HepG2 (cell line): ENCODE measurements around the gene GTF2F1. TPM values are rescaled to one million over a fixed set of nuclear protein-coding genes. Genes with fewer than 3 reads are reported as not detected.

Source experiments
- ATAC-seq: fragments of 200-7000 bp; cut with Tn5 transposase; 3 replicates; pipeline ENCODE4 v1.9.1; 2020; ENCODE audit warnings: mild to moderate bottlenecking, moderate library complexity
- BruUV-seq: library from RNA; stranded (reverse); fragments of 400-500 nt; replicated peaks from 2 replicates; lab custom pipeline; 2021; lab: Mats Ljungman, UMichigan
- CTCF ChIA-PET: fragments of 300-600 bp; formaldehyde crosslinking; extraction: SDS; loops from one replicate; lab custom pipeline; 2021; ENCODE audit warnings: low total read pairs, inconsistent platforms, low intra/inter-chr PET ratio; lab: Yijun Ruan, JAX
- POLR2A ChIA-PET: fragments of 350-600 bp; sonication (Branson Sonifier 250); formaldehyde crosslinking; loops from one replicate; lab custom pipeline; 2020; ENCODE audit warnings: antibody characterized with exemption, inconsistent platforms; lab: Yijun Ruan, JAX
- DNase-seq: peaks from one replicate; pipeline ENCODE4 v3.0.0-alpha.2; 2015; ENCODE audit warnings: low spot score
- FAIRE-seq: peaks from 3 replicates; lab custom pipeline; 2011; peaks lifted over from hg19 to GRCh38; lab: Jason Lieb, UNC
- H2AFZ ChIP-seq: one replicate; pipeline ENCODE4 v1.6.1; 2011; ENCODE audit warnings: low read length, inconsistent platforms
- H3K27ac ChIP-seq: fragments of 300-600 bp; 3 replicates; pipeline ENCODE4 v1.8.0; 2011; ENCODE audit warnings: mixed run types, mild to moderate bottlenecking, mixed read lengths, low read length, inconsistent platforms; ENCODE audit not compliant: insufficient read depth; ENCODE audit errors: extremely low read length
- H3K27me3 ChIP-seq, 2 experiments: fragments of 200-600 bp in 1 of 2; 2 replicates in 1 of 2; 3 replicates in 1 of 2; pipeline versions ENCODE4 v1.6.0 to v1.8.0; 2011; ENCODE audit warnings: low read length in 2 of 2, mild to moderate bottlenecking in 2 of 2, moderate library complexity in 2 of 2, inconsistent platforms in 1 of 2; ENCODE audit not compliant: insufficient read depth in 2 of 2, control insufficient read depth in 1 of 2
- H3K36me3 ChIP-seq, 2 experiments: fragments of 200-600 bp in 1 of 2; replicated peaks in 1 of 2; 2 replicates in 1 of 2; 3 replicates in 1 of 2; pipeline versions ENCODE4 v1.5.1 to v1.8.0; 2011; ENCODE audit warnings: low read length in 2 of 2, inconsistent platforms in 1 of 2; ENCODE audit not compliant: insufficient read depth in 2 of 2, control insufficient read depth in 1 of 2
- H3K4me1 ChIP-seq: 2 replicates; pipeline ENCODE4 v1.5.1; 2012; ENCODE audit warnings: low read length, inconsistent platforms; ENCODE audit not compliant: insufficient read depth
- H3K4me2 ChIP-seq: 2 replicates; pipeline ENCODE4 v1.6.0; 2011; ENCODE audit warnings: low read depth, low read length, inconsistent platforms
- H3K4me3 ChIP-seq, 3 experiments: fragments of 200-600 bp in 1 of 3; sonication (generic), shearing (Covaris generic) in 1 of 3; replicated peaks in 1 of 3; 2 replicates each; pipeline ENCODE4 v1.5.1; 2011 to 2016; ENCODE audit warnings: low read length in 3 of 3, inconsistent platforms in 2 of 3, low read depth in 2 of 3, mild to moderate bottlenecking in 2 of 3, control low read depth in 1 of 3, mixed read lengths in 1 of 3; ENCODE audit not compliant: insufficient read depth in 1 of 3
- H3K79me2 ChIP-seq: one replicate; pipeline ENCODE4 v1.6.1; 2011; ENCODE audit warnings: low read length, inconsistent platforms; ENCODE audit not compliant: insufficient read depth
- H3K9ac ChIP-seq: 2 replicates; pipeline ENCODE4 v1.6.0; 2011; ENCODE audit warnings: mild to moderate bottlenecking, low read depth, low read length, inconsistent platforms; ENCODE audit not compliant: insufficient read depth
- H3K9me3 ChIP-seq: 2 replicates; pipeline ENCODE4 v1.5.1; 2012; ENCODE audit warnings: mild to moderate bottlenecking, low read length
- H4K20me1 ChIP-seq: 2 replicates; pipeline ENCODE4 v1.6.0; 2011; ENCODE audit warnings: inconsistent platforms, mild to moderate bottlenecking, low read length, moderate library complexity; ENCODE audit not compliant: insufficient read depth
- CENPT ChIP-seq: sonication (generic); formaldehyde crosslinking; IDR thresholded peaks from 2 replicates; pipeline ENCODE4 v1.8.0; 2022; ENCODE audit warnings: low read depth, mild to moderate bottlenecking, moderate library complexity, missing genetic modification reagents
- FOSL1 ChIP-seq: sonication (generic); formaldehyde crosslinking; IDR thresholded peaks from 2 replicates; pipeline ENCODE4 v1.9.0; 2021; ENCODE audit warnings: missing genetic modification reagents, borderline replicate concordance
- RBFOX2 ChIP-seq: fragments of 200-400 bp; formaldehyde crosslinking; IDR thresholded peaks from 2 replicates; pipeline ENCODE4 v1.6.1; 2017; ENCODE audit warnings: low read depth, mild to moderate bottlenecking, low read length
- ZFP36L2 ChIP-seq: sonication (generic); formaldehyde crosslinking; IDR thresholded peaks from 2 replicates; pipeline ENCODE4 v1.4.0; 2020; ENCODE audit warnings: missing genetic modification reagents
- ZNF20 ChIP-seq: sonication (generic); formaldehyde crosslinking; IDR thresholded peaks from 2 replicates; pipeline ENCODE4 v1.4.0; 2020; ENCODE audit warnings: mild to moderate bottlenecking, moderate library complexity, missing genetic modification reagents
- ZNF563 ChIP-seq: sonication (generic); formaldehyde crosslinking; IDR thresholded peaks from 2 replicates; pipeline ENCODE4 v1.8.0; 2022; ENCODE audit warnings: mild to moderate bottlenecking, moderate library complexity, missing genetic modification reagents
- ZNF780A ChIP-seq: sonication (generic); formaldehyde crosslinking; IDR thresholded peaks from 2 replicates; pipeline ENCODE4 v1.8.0; 2022; ENCODE audit warnings: mild to moderate bottlenecking, missing genetic modification reagents, moderate library complexity
- ZNF788 ChIP-seq: sonication (generic); formaldehyde crosslinking; IDR thresholded peaks from 2 replicates; pipeline ENCODE4 v1.5.0; 2020; ENCODE audit warnings: mild to moderate bottlenecking, missing genetic modification reagents, borderline replicate concordance
- WGBS: methylation state at CpG from one replicate; pipeline ENCODE4 v1.1.6; 2017; ENCODE audit warnings: low lambda C conversion rate; 5-methylcytosine and 5-hydroxymethylcytosine counted together
- in situ Hi-C: cut with HindIII; loops from 2 replicates; pipeline ENCODE4 v1.10.0; 2017; ENCODE audit warnings: low pct_unique_long_range_greater_than_20kb; ENCODE audit not compliant: extremely low pct_ligation_motif_present
- intact Hi-C: fragments of 100-400 bp; cut with micrococcal nuclease; formaldehyde crosslinking; loops from one replicate; pipeline ENCODE4 v1.10.0; 2022; ENCODE audit not compliant: unreplicated experiment
- polyA plus RNA-seq, 8 experiments: library from polyadenylated mRNA; depleted of rRNA in 3 of 8; stranded (reverse) in 7 of 8; unstranded in 1 of 8; fragments of >200 nt; fragmentation: Illumina TruSeq in 4 of 8; extraction: Trizol in 4 of 8; gene quantifications; 2 replicates each; pipeline versions ENCODE4 v1.2.1 to v1.2.3, GENCODE V29; 2011 to 2016; ENCODE audit warnings: low read depth in 4 of 8, missing spikeins in 1 of 8, mixed read lengths in 1 of 8; ENCODE audit not compliant: insufficient read depth in 1 of 8
- total RNA-seq, 5 experiments: library from RNA; depleted of rRNA; stranded (reverse); fragments of >200 nt; fragmentation: Illumina TruSeq; extraction: Trizol; gene quantifications; 2 replicates each; pipeline ENCODE4 v1.2.3, GENCODE V29; 2016; ENCODE audit warnings: low read depth in 1 of 5

GTF2F1 gene
- total and polyA plus RNA-seq, 2 of the 13 experiments (the other 11 are each of a cell fraction or from before 2014, with no cell fraction given), result 27.8 to 34.1 TPM

DNA sequence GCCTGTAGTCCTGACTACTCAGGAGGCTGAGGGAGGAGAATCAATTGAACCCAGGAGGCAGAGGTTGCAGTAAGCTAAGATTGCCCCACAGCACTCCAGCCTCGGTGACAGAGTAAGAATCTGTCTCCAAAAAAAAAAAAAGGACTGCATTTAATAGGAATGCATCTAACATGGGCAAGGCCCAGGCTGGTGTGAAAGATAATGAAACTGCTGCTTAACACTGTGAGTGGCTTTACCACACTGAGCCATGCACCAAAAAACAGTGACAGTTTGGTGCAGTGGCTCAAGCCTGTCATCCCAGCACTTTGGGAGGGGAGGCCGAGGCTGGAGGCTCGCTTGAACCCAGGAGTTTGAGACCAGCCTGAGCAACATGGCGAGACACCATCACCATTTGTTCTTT lies 8.6 kb downstream of the GTF2F1 start:
- WGBS, result 99% methylated on average over 4 of the region's 4 CpGs
- POLR2A ChIA-PET, result no interaction called here
- CTCF ChIA-PET, result no interaction called here

GRCh38 chr19:6383188-6383587 lies 9.8 kb downstream of the GTF2F1 start:
- Histone ChIP-seq H4K20me1 (peaks cover 3% of the 10 kb centered on the region; the same call in 1 of the 2 replicates), H3K36me3 (peaks cover 24 to 64% of the 10 kb centered on the region in 2 experiments), H3K27ac (no peak overlapping the region), H2AFZ (no peak overlapping the region), H3K4me1 (no peaks in the 10 kb centered on the region), H3K79me2 (no peaks in the 10 kb centered on the region), H3K9me3 (no peaks in the 10 kb centered on the region), H3K9ac (no peak overlapping the region), H3K4me3 (no peak overlapping the region)
- ATAC-seq (no peak), FAIRE-seq (no peak)
- 100% methylated on average over 18 of the region's 19 CpGs for WGBS
- no TSS peak for BruUV-seq
- POLR2A ChIA-PET, result interaction anchor here (1.2 kb wide), 1 partner anchor 19 kb away, joined by 3 read pairs; no protein-coding TSS in a partner anchor
- 0 out of 2 replicates have a peak, but pooled peaks have one; percentile 28 for TF ChIP-seq RBFOX2
- TF ChIP-seq ZNF563, result no peak
- TF ChIP-seq, all 625 proteins: peak for 1
- no peak for DNase-seq
- H3K27me3 ChIP-seq, result no peaks in the 10 kb centered on the region
- in situ Hi-C loops, result no loop called here
- intact Hi-C loops, result no loop called here
- CTCF ChIA-PET, result no interaction called here
- H3K4me2 ChIP-seq, result no peak overlapping the region

More for the DNA sequence above, 8.6 kb downstream of the GTF2F1 start:
- no peaks in the 10 kb centered on the region for H3K27me3 ChIP-seq
- H3K36me3 ChIP-seq, result peaks cover 30 to 72% of the 10 kb centered on the region in 2 experiments
- no peaks in the 10 kb centered on the region for H3K9me3 ChIP-seq
- in situ Hi-C loops (no loop called here), intact Hi-C loops (no loop called here)
- no peak overlapping the region for H3K4me2 ChIP-seq
- H3K4me1 ChIP-seq, result no peaks in the 10 kb centered on the region
- FAIRE-seq (no peak), DNase-seq (no peak), ATAC-seq (no peak)
- H3K27ac ChIP-seq, result no peak overlapping the region
- no TSS peak for BruUV-seq
- no peak overlapping the region for H2AFZ ChIP-seq
- TF ChIP-seq ZNF788 (CRISPR knock-in tag) (no peak), FOSL1 (no peak), ZFP36L2 (no peak), CENPT (no peak), ZNF780A (CRISPR knock-in tag) (no peak), ZNF20 (CRISPR knock-in tag) (no peak)
- no peak overlapping the region for H3K4me3 ChIP-seq
- H3K9ac ChIP-seq, result no peak overlapping the region
- no peaks in the 10 kb centered on the region for H3K79me2 ChIP-seq
- H4K20me1 ChIP-seq, result peaks cover 3% of the 10 kb centered on the region; the same call in 1 of the 2 replicates
